Measurements from ENCODE around the gene VDAC2. TPM values are rescaled to one million over a fixed set of nuclear protein-coding genes. Genes with fewer than 3 reads are reported as not detected.

VDAC2 gene
- total RNA-seq, 1 experiment from 2014 or later = 340 TPM

DNA sequence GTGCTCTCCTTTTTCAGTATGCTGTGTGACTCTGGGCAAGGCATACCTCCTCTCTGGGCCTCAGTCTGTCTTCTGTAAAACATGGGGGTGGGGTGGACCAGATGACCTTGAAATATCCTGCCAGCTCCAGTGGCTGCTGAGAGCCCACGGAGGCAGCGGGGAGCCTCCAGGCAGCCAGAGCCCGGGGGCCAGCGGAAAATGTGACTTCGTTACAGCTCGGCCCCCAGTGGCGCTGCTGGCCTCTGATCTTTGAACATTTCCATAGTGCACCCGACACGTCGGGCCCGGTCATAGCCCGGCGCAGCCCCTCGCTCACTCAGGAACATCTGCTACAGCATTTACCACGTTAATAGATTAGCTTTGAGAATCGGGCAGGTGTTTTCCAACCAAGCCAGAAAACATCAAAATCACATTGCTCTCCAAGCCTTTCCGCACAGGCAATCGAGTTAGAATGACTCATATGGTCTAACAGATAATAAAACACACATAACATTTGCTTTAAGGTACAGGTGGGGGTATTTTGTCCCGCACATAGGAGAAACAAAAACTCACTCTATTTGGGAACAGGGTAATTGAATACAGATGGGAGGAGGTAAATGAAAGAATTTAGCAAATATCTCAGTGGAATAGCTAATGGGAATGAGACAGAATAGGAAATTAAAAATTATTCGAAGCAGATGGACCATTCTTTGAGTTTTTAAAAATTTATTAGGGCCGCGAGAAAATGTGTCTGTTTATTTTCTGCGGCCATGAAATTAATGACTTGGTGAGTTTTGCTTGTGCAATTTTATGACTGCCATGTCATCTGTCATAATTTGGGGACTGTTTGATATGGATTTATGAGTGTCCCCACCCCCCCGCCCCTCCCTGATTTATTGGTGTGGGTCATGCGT is 51.5 kb downstream of the VDAC2 start:
- in situ Hi-C loops (cut with HindIII; ENCODE audit: low pct_unique_long_range_greater_than_20kb, low sequenced_read_pairs) (no loop called here), intact Hi-C loops (cut with micrococcal nuclease; ENCODE audit: unreplicated experiment) (no loop called here)
- Histone ChIP-seq H3K4me1 (ENCODE audit: control insufficient read depth, insufficient read depth, low read length) (no peaks in the 10 kb centered on the region), H3K27ac (ENCODE audit: low read length) (no peak overlapping the region), H3K27me3 (ENCODE audit: control insufficient read depth, insufficient read depth, low read length) (no peaks in the 10 kb centered on the region), H3K36me3 (ENCODE audit: control insufficient read depth, insufficient read depth, low read length) (no peaks in the 10 kb centered on the region), H3K4me3 (ENCODE audit: low read depth in 2 of 2, low read length in 2 of 2) (no peak overlapping the region), H3K9me3 (ENCODE audit: control insufficient read depth, insufficient read depth, low read depth, low read length) (no peaks in the 10 kb centered on the region)
- no peak for DNase-seq (ENCODE audit: low read depth, low spot score)
- POLR2A ChIA-PET = no interaction called here
- CTCF ChIA-PET = no interaction called here
- no peak for ATAC-seq
- BruUV-seq (replicated peaks) = no TSS peak
- no peak for TF ChIP-seq CTCF (IDR thresholded peaks at IDR 0.05)
- TF ChIP-seq POLR2AphosphoS5 (IDR thresholded peaks at IDR 0.05; ENCODE audit: low read depth, low read length) = no peak

- intact Hi-C loops (cut with micrococcal nuclease; ENCODE audit: unreplicated experiment) = no loop called here
- ChIA-PET CTCF (no interaction called here), POLR2A (no interaction called here)
- in situ Hi-C loops (cut with HindIII; ENCODE audit: low pct_unique_long_range_greater_than_20kb, low sequenced_read_pairs) = no loop called here
- H3K4me1 ChIP-seq (ENCODE audit: control insufficient read depth, insufficient read depth, low read length) = no peaks in the 10 kb centered on the region
- TF ChIP-seq CTCF (IDR thresholded peaks at IDR 0.05) (no peak), POLR2AphosphoS5 (IDR thresholded peaks at IDR 0.05; ENCODE audit: low read depth, low read length) (no peak), SIN3A (IDR thresholded peaks at IDR 0.05; ENCODE audit: borderline replicate concordance, insufficient read depth, low read depth, low read length) (no peak), TCF7L2 (IDR thresholded peaks at IDR 0.05; ENCODE audit: low read depth, low read length) (no peak)
- TF ChIP-seq, protein P1, sequence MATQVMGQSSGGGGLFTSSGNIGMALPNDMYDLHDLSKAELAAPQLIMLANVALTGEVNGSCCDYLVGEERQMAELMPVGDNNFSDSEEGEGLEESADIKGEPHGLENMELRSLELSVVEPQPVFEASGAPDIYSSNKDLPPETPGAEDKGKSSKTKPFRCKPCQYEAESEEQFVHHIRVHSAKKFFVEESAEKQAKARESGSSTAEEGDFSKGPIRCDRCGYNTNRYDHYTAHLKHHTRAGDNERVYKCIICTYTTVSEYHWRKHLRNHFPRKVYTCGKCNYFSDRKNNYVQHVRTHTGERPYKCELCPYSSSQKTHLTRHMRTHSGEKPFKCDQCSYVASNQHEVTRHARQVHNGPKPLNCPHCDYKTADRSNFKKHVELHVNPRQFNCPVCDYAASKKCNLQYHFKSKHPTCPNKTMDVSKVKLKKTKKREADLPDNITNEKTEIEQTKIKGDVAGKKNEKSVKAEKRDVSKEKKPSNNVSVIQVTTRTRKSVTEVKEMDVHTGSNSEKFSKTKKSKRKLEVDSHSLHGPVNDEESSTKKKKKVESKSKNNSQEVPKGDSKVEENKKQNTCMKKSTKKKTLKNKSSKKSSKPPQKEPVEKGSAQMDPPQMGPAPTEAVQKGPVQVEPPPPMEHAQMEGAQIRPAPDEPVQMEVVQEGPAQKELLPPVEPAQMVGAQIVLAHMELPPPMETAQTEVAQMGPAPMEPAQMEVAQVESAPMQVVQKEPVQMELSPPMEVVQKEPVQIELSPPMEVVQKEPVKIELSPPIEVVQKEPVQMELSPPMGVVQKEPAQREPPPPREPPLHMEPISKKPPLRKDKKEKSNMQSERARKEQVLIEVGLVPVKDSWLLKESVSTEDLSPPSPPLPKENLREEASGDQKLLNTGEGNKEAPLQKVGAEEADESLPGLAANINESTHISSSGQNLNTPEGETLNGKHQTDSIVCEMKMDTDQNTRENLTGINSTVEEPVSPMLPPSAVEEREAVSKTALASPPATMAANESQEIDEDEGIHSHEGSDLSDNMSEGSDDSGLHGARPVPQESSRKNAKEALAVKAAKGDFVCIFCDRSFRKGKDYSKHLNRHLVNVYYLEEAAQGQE (IDR thresholded peaks at IDR 0.05; ENCODE audit: insufficient read depth in 1 of 2, low read depth in 2 of 2, low read length in 1 of 2) = no peak
- no peak for DNase-seq (ENCODE audit: low read depth, low spot score)
- no TSS peak for BruUV-seq (replicated peaks)
- no peaks in the 10 kb centered on the region for H3K27me3 ChIP-seq (ENCODE audit: control insufficient read depth, insufficient read depth, low read length)
- H3K27ac ChIP-seq (ENCODE audit: low read length) = no peak overlapping the region
- no peaks in the 10 kb centered on the region for H3K9me3 ChIP-seq (ENCODE audit: control insufficient read depth, insufficient read depth, low read depth, low read length)
- no peaks in the 10 kb centered on the region for H3K36me3 ChIP-seq (ENCODE audit: control insufficient read depth, insufficient read depth, low read length)
- no peak overlapping the region for H3K4me3 ChIP-seq (ENCODE audit: low read depth in 2 of 2, low read length in 2 of 2)
- ATAC-seq = no peak
Measured at GRCh38 chr10:75263806-75264205, 53.2 kb downstream of the VDAC2 start.
